Smooth muscle cell (in vitro differentiated cells): Measurements from ENCODE around the gene POLR3GL. TPM values are rescaled to one million over a fixed set of nuclear protein-coding genes. Genes with fewer than 3 reads are reported as not detected.

Experiments
- DNase-seq: peaks from one replicate; lab custom pipeline; 2025; ENCODE audit not compliant: unreplicated experiment; lab: John Stamatoyannopoulos, UW
- H2AFZ ChIP-seq: fragments of 200-600 bp; sonication (generic); 2 replicates; pipeline ENCODE4 v1.6.0; 2016; ENCODE audit warnings: antibody characterized with exemption, low read depth, mild to moderate bottlenecking
- H3F3A ChIP-seq: fragments of 200-600 bp; sonication (generic); 2 replicates; pipeline ENCODE4 v1.6.0; 2017; ENCODE audit warnings: antibody characterized with exemption, low read depth
- H3K27ac ChIP-seq: fragments of 200-600 bp; sonication (generic); 2 replicates; pipeline ENCODE4 v1.5.1; 2016; ENCODE audit warnings: low read depth, mild to moderate bottlenecking
- H3K27me3 ChIP-seq: fragments of 200-600 bp; sonication (generic); 2 replicates; pipeline ENCODE4 v1.6.1; 2016; ENCODE audit warnings: low read depth, mild to moderate bottlenecking
- H3K36me3 ChIP-seq: fragments of 200-600 bp; sonication (generic); 2 replicates; pipeline ENCODE4 v1.5.1; 2016; ENCODE audit warnings: low read depth
- H3K4me1 ChIP-seq: fragments of 200-600 bp; sonication (generic); 2 replicates; pipeline ENCODE4 v1.5.1; 2016; ENCODE audit warnings: low read depth
- H3K4me2 ChIP-seq: fragments of 200-600 bp; sonication (generic); 2 replicates; pipeline ENCODE4 v1.6.0; 2016; ENCODE audit warnings: mild to moderate bottlenecking
- H3K4me3 ChIP-seq: fragments of 200-600 bp; sonication (generic); 2 replicates; pipeline ENCODE4 v1.5.1; 2016; ENCODE audit warnings: mild to moderate bottlenecking
- H3K79me2 ChIP-seq: fragments of 200-600 bp; sonication (generic); 2 replicates; pipeline ENCODE4 v1.6.0; 2016; ENCODE audit warnings: low read depth, mild to moderate bottlenecking
- H3K9ac ChIP-seq: fragments of 200-600 bp; sonication (generic); 2 replicates; pipeline ENCODE4 v1.6.0; 2016; ENCODE audit warnings: low read depth
- H3K9me3 ChIP-seq: fragments of 200-600 bp; sonication (generic); replicated peaks from 2 replicates; pipeline ENCODE4 v1.5.1; 2016; ENCODE audit warnings: low read depth
- H4K20me1 ChIP-seq: fragments of 200-600 bp; sonication (generic); 2 replicates; pipeline ENCODE4 v1.6.0; 2016; ENCODE audit warnings: low read depth
- WGBS: methylation state at CpG from one replicate; pipeline ENCODE4 v1.1.7; 2016; ENCODE audit warnings: low lambda C conversion rate; 5-methylcytosine and 5-hydroxymethylcytosine counted together
- polyA plus RNA-seq: library from polyadenylated mRNA; unstranded; fragments of >200 nt; fragmentation: Nextera tagmentation; extraction: Ambion mirVana; gene quantifications from 2 replicates; pipeline ENCODE4 v1.2.1, GENCODE V29; 2016
- total RNA-seq: library from RNA; depleted of rRNA; stranded (reverse); fragments of >200 nt; gene quantifications from 2 replicates; pipeline ENCODE4 v1.2.3, GENCODE V29; 2014
- TF ChIP-seq, protein P1 (sequence below): fragments of 200-600 bp; sonication (generic); IDR thresholded peaks from 2 replicates; pipeline ENCODE4 v1.5.1; 2017; ENCODE audit warnings: borderline replicate concordance, mild to moderate bottlenecking, antibody characterized with exemption; ENCODE audit not compliant: insufficient read depth, poor library complexity, severe bottlenecking

Gene POLR3GL
- total and polyA plus RNA-seq, 2 experiments from 2014 or later, result 22.2 to 33.6 TPM

- H3K4me1 ChIP-seq, result peaks cover 21% of the 10 kb centered on the region
- TF ChIP-seq, protein P1, sequence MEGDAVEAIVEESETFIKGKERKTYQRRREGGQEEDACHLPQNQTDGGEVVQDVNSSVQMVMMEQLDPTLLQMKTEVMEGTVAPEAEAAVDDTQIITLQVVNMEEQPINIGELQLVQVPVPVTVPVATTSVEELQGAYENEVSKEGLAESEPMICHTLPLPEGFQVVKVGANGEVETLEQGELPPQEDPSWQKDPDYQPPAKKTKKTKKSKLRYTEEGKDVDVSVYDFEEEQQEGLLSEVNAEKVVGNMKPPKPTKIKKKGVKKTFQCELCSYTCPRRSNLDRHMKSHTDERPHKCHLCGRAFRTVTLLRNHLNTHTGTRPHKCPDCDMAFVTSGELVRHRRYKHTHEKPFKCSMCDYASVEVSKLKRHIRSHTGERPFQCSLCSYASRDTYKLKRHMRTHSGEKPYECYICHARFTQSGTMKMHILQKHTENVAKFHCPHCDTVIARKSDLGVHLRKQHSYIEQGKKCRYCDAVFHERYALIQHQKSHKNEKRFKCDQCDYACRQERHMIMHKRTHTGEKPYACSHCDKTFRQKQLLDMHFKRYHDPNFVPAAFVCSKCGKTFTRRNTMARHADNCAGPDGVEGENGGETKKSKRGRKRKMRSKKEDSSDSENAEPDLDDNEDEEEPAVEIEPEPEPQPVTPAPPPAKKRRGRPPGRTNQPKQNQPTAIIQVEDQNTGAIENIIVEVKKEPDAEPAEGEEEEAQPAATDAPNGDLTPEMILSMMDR, result no peak
- no peak overlapping the region for H2AFZ ChIP-seq
- peaks cover 15% of the 10 kb centered on the region for H3F3A ChIP-seq
- H3K9ac ChIP-seq, result peak overlapping the region; percentile 95
- no peaks in the 10 kb centered on the region for H3K27me3 ChIP-seq
- H3K4me3 ChIP-seq, result no peak overlapping the region
- no peak for DNase-seq
- H3K36me3 ChIP-seq, result no peaks in the 10 kb centered on the region
- peak overlapping the region; percentile 99 for H3K27ac ChIP-seq
- H4K20me1 ChIP-seq, result no peaks in the 10 kb centered on the region
- H3K4me2 ChIP-seq, result peak overlapping the region; percentile 82
- H3K9me3 ChIP-seq, result no peaks in the 10 kb centered on the region
- no peaks in the 10 kb centered on the region for H3K79me2 ChIP-seq
Measured at GRCh38 chr1:145978471-145978853, 14.0 kb downstream of the POLR3GL start.

- H3K4me1 ChIP-seq, result peaks cover 21% of the 10 kb centered on the region
- H3F3A ChIP-seq, result peaks cover 15% of the 10 kb centered on the region
- peak overlapping the region; percentile 82 for H3K4me2 ChIP-seq
- H4K20me1 ChIP-seq, result no peaks in the 10 kb centered on the region
- H3K9ac ChIP-seq, result peak overlapping the region; percentile 95
- WGBS, result 5% methylated on average over 9 of the region's 9 CpGs
- no peaks in the 10 kb centered on the region for H3K36me3 ChIP-seq
- TF ChIP-seq, protein P1, result no peak
- no peaks in the 10 kb centered on the region for H3K9me3 ChIP-seq
- peak overlapping the region; percentile 35 for H3K4me3 ChIP-seq
- H3K27me3 ChIP-seq, result no peaks in the 10 kb centered on the region
- no peaks in the 10 kb centered on the region for H3K79me2 ChIP-seq
- peak overlapping the region; percentile 99 for H3K27ac ChIP-seq
- peak; percentile 29 for DNase-seq
- H2AFZ ChIP-seq, result no peak overlapping the region
Measured at GRCh38 chr1:145978854-145979745, 14.6 kb downstream of the POLR3GL start.

GRCh38 chr1:145979746-145980456 is 15.4 kb downstream of the POLR3GL start:
- DNase-seq, result no peak
- WGBS, result 53% methylated on average over 7 of the region's 7 CpGs
- Histone ChIP-seq H3K9me3 (no peaks in the 10 kb centered on the region), H3K4me2 (peak overlapping the region; percentile 64), H4K20me1 (no peaks in the 10 kb centered on the region), H3K79me2 (no peaks in the 10 kb centered on the region), H3K36me3 (no peaks in the 10 kb centered on the region), H3K4me3 (peak overlapping the region; percentile 9), H2AFZ (no peak overlapping the region), H3K27me3 (no peaks in the 10 kb centered on the region), H3K9ac (peak overlapping the region; percentile 77), H3K27ac (peak overlapping the region; percentile 99), H3F3A (peaks cover 15% of the 10 kb centered on the region), H3K4me1 (peaks cover 24% of the 10 kb centered on the region)
- TF ChIP-seq, protein P1, result no peak
